ENCODE data around the gene DLEC1. TPM values are rescaled to one million over a fixed set of nuclear protein-coding genes. Genes with fewer than 3 reads are reported as not detected.

DLEC1 gene
- total and polyA plus RNA-seq, 5 experiments from 2014 or later = 0.31 to 5.2 (median 0.37) TPM

DNA sequence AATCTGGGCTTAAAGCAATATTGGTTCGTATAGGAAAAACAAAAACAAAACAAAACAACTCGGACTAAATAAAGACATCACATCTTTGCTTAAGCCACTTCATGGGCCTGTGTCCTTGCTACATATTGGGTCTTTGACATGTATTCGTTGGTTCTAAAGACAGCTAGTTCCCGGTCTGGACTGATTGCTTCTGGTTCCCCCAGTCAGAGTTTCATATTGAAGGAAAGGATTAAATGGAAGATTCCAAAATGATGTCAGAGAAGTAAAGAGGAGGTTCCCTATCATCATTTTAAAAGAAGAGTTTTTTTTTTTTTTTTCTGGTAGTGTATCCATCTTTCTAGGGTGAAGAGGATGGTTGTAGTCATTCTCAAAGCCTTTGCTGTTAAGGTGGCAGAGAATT is 128.6 kb downstream of the DLEC1 start:
- H3K27me3 Mint-ChIP-seq = no peaks in the 10 kb centered on the region
- no peaks in the 10 kb centered on the region for H3K9me3 Mint-ChIP-seq
- H3K36me3 Mint-ChIP-seq = peaks cover 0 to 4% (median 0%) of the 10 kb centered on the region in 3 donors
- peaks cover 26 to 72% (median 66%) of the 10 kb centered on the region in 4 donors for H3K4me1 Mint-ChIP-seq
- H3K4me3 Mint-ChIP-seq = peak overlapping the region in 9 of 10 donors; percentile 52 to 96 (median 92)
- no peak for ATAC-seq
- peak overlapping the region in 6 of 10 donors; percentile 5 to 100 (median 74) for H3K27ac Mint-ChIP-seq
- POLR2A ChIA-PET = interaction anchor here (0.9 to 5.8 kb wide), 2 partner anchors 14 to 28 kb away, joined by 3 to 192 read pairs; partner anchors contain the start of genes ACAA1 and MYD88
- no peak for DNase-seq

DNA sequence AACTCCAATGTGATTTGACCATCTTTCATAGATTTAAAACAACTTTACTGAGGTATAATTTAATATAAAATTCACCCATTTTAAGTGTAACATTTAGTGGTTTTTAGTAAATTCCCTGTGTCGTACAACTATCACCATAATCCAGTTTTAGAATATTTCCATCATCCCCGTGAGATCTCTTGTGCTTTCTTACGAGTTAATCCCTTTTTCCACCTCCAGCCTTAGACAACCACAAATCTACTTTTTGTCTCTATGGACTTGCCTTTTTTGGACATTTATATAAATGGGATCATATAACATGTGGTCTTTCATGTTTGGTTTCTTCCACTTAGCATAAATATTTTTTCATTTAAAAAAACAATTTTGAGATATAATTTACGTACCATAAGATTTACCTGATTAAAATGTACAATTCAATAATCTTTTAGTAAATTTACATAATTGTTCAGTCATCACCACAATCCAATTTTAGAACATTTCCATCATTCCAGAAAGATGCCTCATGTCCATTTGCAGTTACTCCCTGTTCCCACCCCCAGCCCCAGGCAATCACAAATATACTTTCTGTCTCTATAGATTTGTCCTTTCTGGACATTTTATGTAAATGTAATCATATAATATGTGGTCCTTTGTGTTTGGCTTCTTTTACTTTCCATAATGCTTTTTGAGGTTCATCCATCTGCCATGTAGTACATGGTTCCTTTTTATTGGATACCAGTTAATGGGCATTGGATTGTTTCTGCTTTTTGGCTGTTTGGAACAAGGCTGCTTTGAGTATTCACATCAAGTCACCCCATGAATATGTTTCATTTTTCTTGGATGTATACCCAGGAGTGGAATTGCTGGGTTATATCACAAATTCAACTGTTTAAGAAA is 129.4 kb downstream of the DLEC1 start:
- Mint-ChIP-seq H3K4me3 (peak overlapping the region in 7 of 10 donors; percentile 11 to 96 (median 54)), H3K36me3 (peaks cover 0 to 4% (median 0%) of the 10 kb centered on the region in 3 donors)

DNA sequence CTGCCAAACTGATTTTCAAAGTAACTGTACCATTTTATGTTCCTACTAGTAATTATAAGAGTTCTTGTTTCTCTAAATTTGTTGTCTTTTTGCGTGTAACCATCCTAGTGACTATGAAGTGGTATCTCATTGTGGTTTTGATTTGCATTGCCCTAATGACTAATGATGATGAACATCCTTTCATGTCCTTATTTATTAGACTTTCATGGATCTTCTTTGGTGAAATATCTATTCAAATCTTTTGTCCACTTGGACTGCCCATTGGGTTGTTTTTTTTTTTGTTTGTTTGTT is 130.0 kb downstream of the DLEC1 start:
- Mint-ChIP-seq H3K27ac (peak overlapping the region in 4 of 10 donors; percentile 19 to 100 (median 47)), H3K27me3 (no peaks in the 10 kb centered on the region), H3K36me3 (peaks cover 0 to 4% (median 0%) of the 10 kb centered on the region in 3 donors), H3K4me1 (peaks cover 31 to 86% (median 80%) of the 10 kb centered on the region in 4 donors), H3K9me3 (no peaks in the 10 kb centered on the region), H3K4me3 (peak overlapping the region in 3 of 10 donors; percentile 5 to 45 (median 26))
- DNase-seq = no peak
- no peak for ATAC-seq
- POLR2A ChIA-PET = no interaction called here

More for the DNA sequence above, 129.4 kb downstream of the DLEC1 start:
- H3K4me1 Mint-ChIP-seq = peaks cover 26 to 80% (median 74%) of the 10 kb centered on the region in 4 donors
- no peak for DNase-seq
- POLR2A ChIA-PET = interaction anchor here (5.8 kb wide), 1 partner anchor 29 kb away, joined by 192 read pairs; the partner anchor contains the start of genes ACAA1 and MYD88
- H3K27ac Mint-ChIP-seq = peak overlapping the region in 5 of 10 donors; percentile 3 to 100 (median 32)
- no peak for ATAC-seq
- H3K27me3 Mint-ChIP-seq = no peaks in the 10 kb centered on the region
- H3K9me3 Mint-ChIP-seq = no peaks in the 10 kb centered on the region

DNA sequence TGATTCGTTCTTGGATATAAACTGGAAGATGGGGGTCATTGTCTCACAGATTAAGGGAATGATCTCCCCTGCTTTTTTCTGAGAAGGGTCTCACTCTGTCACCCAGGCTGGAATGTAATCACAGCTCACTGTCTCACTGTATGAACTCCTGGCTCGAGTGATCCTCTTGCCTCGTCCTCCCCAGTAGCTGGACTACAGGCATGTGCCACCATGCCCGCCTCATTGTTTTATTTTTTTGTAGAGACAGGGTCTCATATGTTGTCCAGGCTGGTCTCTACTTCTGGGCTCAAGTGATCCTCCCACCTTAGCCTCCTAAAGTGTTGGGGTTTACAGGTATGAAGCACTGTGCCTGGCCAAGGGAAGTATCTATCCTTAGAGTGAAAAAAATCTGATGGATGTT is 131.7 kb downstream of the DLEC1 start:
- ATAC-seq (no peak), DNase-seq (no peak)
- Mint-ChIP-seq H3K4me1 (peaks cover 33 to 92% (median 84%) of the 10 kb centered on the region in 4 donors), H3K4me3 (no peak overlapping the region), H3K27ac (peak overlapping the region in 2 of 10 donors; percentile 16 to 65), H3K9me3 (no peaks in the 10 kb centered on the region), H3K36me3 (peaks cover 0 to 4% (median 0%) of the 10 kb centered on the region in 3 donors), H3K27me3 (no peaks in the 10 kb centered on the region)
- POLR2A ChIA-PET = no interaction called here

DNA sequence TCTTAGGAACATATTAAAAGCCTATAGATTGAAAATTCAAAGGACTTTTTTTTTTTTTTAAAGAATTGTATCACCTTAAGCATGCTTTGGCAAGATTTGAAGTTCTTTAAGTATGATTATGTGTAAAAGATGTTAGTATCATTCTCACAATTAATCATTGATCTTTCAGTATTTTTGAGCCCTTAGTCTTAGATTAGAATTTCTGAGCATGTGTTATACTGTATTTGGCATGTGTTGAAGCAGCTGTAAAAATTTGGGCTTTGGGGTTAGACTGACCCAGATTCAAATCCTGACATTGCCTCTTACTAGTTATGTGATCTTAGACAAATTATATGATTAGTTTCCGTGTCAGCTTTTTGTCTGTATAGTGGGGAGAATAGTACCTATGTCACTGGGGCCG is 132.6 kb downstream of the DLEC1 start:
- Mint-ChIP-seq H3K27me3 (no peaks in the 10 kb centered on the region), H3K4me1 (peaks cover 29 to 90% (median 77%) of the 10 kb centered on the region in 4 donors), H3K36me3 (peaks cover 0 to 4% (median 0%) of the 10 kb centered on the region in 3 donors), H3K9me3 (no peaks in the 10 kb centered on the region), H3K4me3 (no peak overlapping the region), H3K27ac (no peak overlapping the region)
- no peak for DNase-seq
- no peak for ATAC-seq
- POLR2A ChIA-PET = no interaction called here

Other genes with a start within 250 kb of the DLEC1 start
- gene CTDSPL, start 177.3 kb upstream of the DLEC1 start, total RNA-seq = under 1 TPM; 0.58 to 0.99 TPM
- gene CTDSPL, start 177.3 kb upstream of the DLEC1 start, polyA plus RNA-seq = under 1 TPM; 0.26 to 0.45 (median 0.32) TPM
- 10 to 100 TPM; 41.0 to 41.9 TPM for gene VILL, start 48.4 kb upstream of the DLEC1 start, total RNA-seq
- gene VILL, start 48.4 kb upstream of the DLEC1 start, polyA plus RNA-seq = 10 to 100 TPM; 12.3 to 21.6 (median 16.0) TPM
- 10 to 100 TPM; 39.3 to 42.7 TPM for gene PLCD1, start 9.6 kb upstream of the DLEC1 start, total RNA-seq
- gene PLCD1, start 9.6 kb upstream of the DLEC1 start, polyA plus RNA-seq = 10 to 100 TPM; 11.0 to 23.0 (median 15.6) TPM
- gene ACAA1, start 97.9 kb downstream of the DLEC1 start, total RNA-seq = 10 to 100 TPM; 81.0 to 84.3 TPM
- gene ACAA1, start 97.9 kb downstream of the DLEC1 start, polyA plus RNA-seq = 10 to 100 TPM; 53.5 to 64.8 (median 55.6) TPM
- 10 to 100 TPM; 40.6 to 44.7 TPM for gene MYD88, start 99.5 kb downstream of the DLEC1 start, total RNA-seq
- 10 to 100 TPM; 54.5 to 73.9 (median 71.8) TPM for gene MYD88, start 99.5 kb downstream of the DLEC1 start, polyA plus RNA-seq
- 10 to 100 TPM; 40.3 to 40.8 TPM for gene OXSR1, start 126.3 kb downstream of the DLEC1 start, total RNA-seq
- 10 to 100 TPM; 12.9 to 14.0 (median 13.1) TPM for gene OXSR1, start 126.3 kb downstream of the DLEC1 start, polyA plus RNA-seq
- gene SLC22A13, start 226.6 kb downstream of the DLEC1 start, total RNA-seq = 1 to 10 TPM; 1.0 TPM
- gene SLC22A13, start 226.6 kb downstream of the DLEC1 start, polyA plus RNA-seq = under 1 TPM in 1 of 3 donors, not detected in 2; 0.08 TPM
- gene SLC22A14, start 243.1 kb downstream of the DLEC1 start, total RNA-seq = under 1 TPM in 1 of 2 experiments, not detected in 1; 0.22 TPM
- gene SLC22A14, start 243.1 kb downstream of the DLEC1 start, polyA plus RNA-seq = not detected